A549 (cell line): Measurements from ENCODE around the gene COL15A1. TPM values are rescaled to one million over a fixed set of nuclear protein-coding genes. Genes with fewer than 3 reads are reported as not detected.

ENCODE experiments used
- ATAC-seq, 2 experiments: fragments of 200-7000 bp in 1 of 2; fragments of >200 bp in 1 of 2; cut with Nextera tagmentation in 1 of 2; cut with Tn5 transposase in 1 of 2; 3 replicates each; pipeline versions ENCODE4 v1.8.0 to v1.9.1; 2018 to 2020; ENCODE audit warnings: mild to moderate bottlenecking in 1 of 2, moderate library complexity in 1 of 2
- CTCF ChIA-PET: fragments of 300-600 bp; sonication (Branson Sonifier 250); formaldehyde crosslinking; extraction: SDS; loops from one replicate; lab custom pipeline; 2021; ENCODE audit warnings: antibody characterized with exemption, inconsistent platforms; lab: Yijun Ruan, JAX
- POLR2A ChIA-PET: fragments of 350-600 bp; formaldehyde crosslinking; extraction: SDS; loops from one replicate; lab custom pipeline; 2021; ENCODE audit warnings: antibody characterized with exemption, inconsistent platforms; lab: Yijun Ruan, JAX
- DNase-seq, 2 experiments: peaks; one replicate each; pipeline versions ENCODE4 v3.0.0 to v3.0.0-alpha.2; 2011 to 2016; ENCODE audit warnings: low read depth in 1 of 2, low spot score in 1 of 2
- FAIRE-seq: peaks from 2 replicates; lab custom pipeline; 2011; peaks lifted over from hg19 to GRCh38; lab: Jason Lieb, UNC
- H3K27ac ChIP-seq, 2 experiments: fragments of >200 bp; sonication (Bioruptor Twin); formaldehyde crosslinking; 3 replicates each; pipeline ENCODE4 v1.5.1; 2016 to 2017
- H3K4me1 ChIP-seq: fragments of >200 bp; sonication (Bioruptor Twin); formaldehyde crosslinking; 3 replicates; pipeline ENCODE4 v1.6.1; 2016
- H3K4me2 ChIP-seq: fragments of >200 bp; sonication (Bioruptor Twin); formaldehyde crosslinking; 3 replicates; pipeline ENCODE4 v1.6.1; 2016
- H3K4me3 ChIP-seq: fragments of >200 bp; sonication (Bioruptor Twin); formaldehyde crosslinking; 3 replicates; pipeline ENCODE4 v1.5.1; 2016
- H3K9me3 ChIP-seq: fragments of >200 bp; sonication (Bioruptor Twin); formaldehyde crosslinking; 3 replicates; pipeline ENCODE4 v1.6.1; 2016
- ATOH8 ChIP-seq: fragments of 250-450 bp; sonication (Bioruptor Pico); IDR thresholded peaks from 2 replicates; pipeline ENCODE4 v1.5.0; 2020; ENCODE audit warnings: low read depth, mild to moderate bottlenecking, moderate library complexity
- CBX2 ChIP-seq: fragments of 200-600 bp; sonication (generic); IDR thresholded peaks from 2 replicates; pipeline ENCODE4 v1.6.1; 2016; ENCODE audit warnings: low read depth, mild to moderate bottlenecking, borderline replicate concordance
- CHD2 ChIP-seq: fragments of 150-350 bp; IDR thresholded peaks from 2 replicates; pipeline ENCODE4 v1.6.1; 2014; ENCODE audit warnings: low read length; ENCODE audit not compliant: partially characterized antibody
- CTCF ChIP-seq: fragments of >200 bp; sonication (Bioruptor Twin); formaldehyde crosslinking; IDR thresholded peaks from 3 replicates; pipeline ENCODE4 v1.5.1; 2016
- E2F6 ChIP-seq: IDR thresholded peaks from 2 replicates; pipeline ENCODE4 v1.6.1; 2012; ENCODE audit warnings: low read depth, borderline replicate concordance
- EHF ChIP-seq: fragments of 250-450 bp; sonication (Bioruptor Pico); IDR thresholded peaks from 2 replicates; pipeline ENCODE4 v1.5.0; 2020; ENCODE audit warnings: mild to moderate bottlenecking
- FOSL2 ChIP-seq, 2 experiments: fragments of 450-650 bp in 1 of 2; fragments of >200 bp in 1 of 2; sonication (Bioruptor Twin) in 1 of 2; formaldehyde crosslinking; IDR thresholded peaks; 2 replicates each; pipeline versions ENCODE4 v1.5.0 to v1.6.1; 2016 to 2020; ENCODE audit warnings: mild to moderate bottlenecking in 1 of 2, moderate library complexity in 1 of 2
- KDM5A ChIP-seq: fragments of 200-600 bp; sonication (generic); IDR thresholded peaks from 2 replicates; pipeline ENCODE4 v1.6.1; 2016; ENCODE audit warnings: antibody characterized with exemption, mild to moderate bottlenecking
- MAX ChIP-seq: IDR thresholded peaks from 2 replicates; pipeline ENCODE4 v1.6.1; 2012
- NFE2L2 ChIP-seq: fragments of 150-350 bp; conservative IDR thresholded peaks from 2 replicates; pipeline ENCODE4 v1.6.1; 2014; ENCODE audit warnings: low read length
- NPAS2 ChIP-seq: fragments of 250-450 bp; sonication (Bioruptor Pico); IDR thresholded peaks from 2 replicates; pipeline ENCODE4 v1.8.0; 2022; ENCODE audit warnings: mild to moderate bottlenecking, moderate library complexity, borderline replicate concordance
- POLR2A ChIP-seq: IDR thresholded peaks from 2 replicates; pipeline ENCODE4 v1.6.1; 2012; ENCODE audit warnings: mild to moderate bottlenecking, low read length
- POLR2AphosphoS2 ChIP-seq: conservative IDR thresholded peaks from 2 replicates; pipeline ENCODE4 v1.6.1; 2012; ENCODE audit warnings: low read length, improper control_type of control experiment, inconsistent platforms
- RCOR1 ChIP-seq: fragments of 150-350 bp; IDR thresholded peaks from 2 replicates; pipeline ENCODE4 v1.6.1; 2014; ENCODE audit warnings: antibody characterized with exemption, low read length, low read depth
- REST ChIP-seq: fragments of 200-600 bp; sonication (generic); IDR thresholded peaks from 2 replicates; pipeline ENCODE4 v1.6.1; 2016; ENCODE audit warnings: antibody characterized with exemption, mild to moderate bottlenecking, moderate library complexity
- RFX5 ChIP-seq: fragments of 450-650 bp; IDR thresholded peaks from 2 replicates; pipeline ENCODE4 v1.7.1; 2014; ENCODE audit warnings: antibody characterized with exemption, mild to moderate bottlenecking, moderate library complexity
- TFCP2L1 ChIP-seq: fragments of 250-450 bp; sonication (Bioruptor Pico); IDR thresholded peaks from 2 replicates; pipeline ENCODE4 v1.5.0; 2021; ENCODE audit warnings: mild to moderate bottlenecking
- TP53 ChIP-seq: fragments of 250-450 bp; sonication (Bioruptor Pico); IDR thresholded peaks from 2 replicates; pipeline ENCODE4 v1.5.0; 2021; ENCODE audit warnings: mild to moderate bottlenecking, moderate library complexity
- ZC3H11A ChIP-seq: fragments of 450-650 bp; IDR thresholded peaks from 2 replicates; pipeline ENCODE4 v1.6.1; 2014; ENCODE audit warnings: antibody characterized with exemption, mild to moderate bottlenecking
- ZFP36 ChIP-seq: fragments of 450-650 bp; IDR thresholded peaks from 2 replicates; pipeline ENCODE4 v1.6.1; 2014; ENCODE audit warnings: borderline replicate concordance; ENCODE audit not compliant: partially characterized antibody
- WGBS: methylation state at CpG from one replicate; pipeline ENCODE4 v1.1.6; 2017; ENCODE audit errors: missing lambda C conversion rate; 5-methylcytosine and 5-hydroxymethylcytosine counted together
- polyA plus RNA-seq, 4 experiments: library from polyadenylated mRNA; depleted of rRNA in 3 of 4; stranded (reverse); fragments of >200 nt; fragmentation: RNase III in 1 of 4; extraction: RNeasy Plus Mini Kit Qiagen cat#74134 plus additional on column Dnase treatment in 1 of 4; gene quantifications; 2 replicates in 3 of 4; 3 replicates in 1 of 4; pipeline ENCODE4 v1.2.3, GENCODE V29; 2011 to 2017

COL15A1 gene
- polyA plus RNA-seq, 2 of the 4 experiments (the other 2 are of a cell fraction), result 0.09 to 0.12 TPM

GRCh38 chr9:99055384-99055783, 111.7 kb downstream of the COL15A1 start:
- 75% methylated on average over 1 of the region's 1 CpG for whole genome bisulfite sequencing
- H3K27ac ChIP-seq, result peak overlapping the region in 1 of 2 experiments; percentile 10; a peak in 1 of 6 replicates
- H3K4me2 ChIP-seq, result 0 out of 3 replicates have a peak overlapping the region, but pooled peaks have one; percentile 6
- DNase-seq (peak in 1 of 2 experiments; percentile 16), FAIRE-seq (no peak), ATAC-seq (peak in 1 of 2 experiments; percentile 32; a peak in 3 of 6 replicates)
- no peak for TF ChIP-seq CHD2
- no peak for TF ChIP-seq EHF (CRISPR knock-in tag)
- TF ChIP-seq POLR2AphosphoS2, result no peak
- no peak for TF ChIP-seq TFCP2L1 (CRISPR knock-in tag)
- no peak for TF ChIP-seq E2F6
- no peak for TF ChIP-seq KDM5A
- TF ChIP-seq NFE2L2, result no peak
- no peak for TF ChIP-seq ZFP36
- TF ChIP-seq CTCF, result no peak
- no peak for TF ChIP-seq POLR2A
- no peak for TF ChIP-seq MAX
- no peak for TF ChIP-seq FOSL2 (IDR thresholded peaks at IDR 0.05)
- TF ChIP-seq FOSL2 (CRISPR knock-in tag; IDR thresholded peaks at IDR 0.05), result no peak
- no peak for TF ChIP-seq ATOH8 (CRISPR knock-in tag)
- no peak for TF ChIP-seq NPAS2
- TF ChIP-seq RFX5, result no peak
- TF ChIP-seq TP53 (CRISPR knock-in tag), result no peak
- TF ChIP-seq ZC3H11A, result no peak
- TF ChIP-seq CBX2, result no peak
- TF ChIP-seq RCOR1, result no peak
- no peak for TF ChIP-seq REST
- no peak overlapping the region for H3K4me3 ChIP-seq
- ChIA-PET CTCF (interaction anchor here (0.8 to 2.5 kb wide), 8 partner anchors 8 to 691 kb away, joined by 3 to 6 read pairs (median 3); partner anchors contain the start of gene TGFBR1), POLR2A (interaction anchor here (0.6 to 1.1 kb wide), 2 partner anchors 31 to 49 kb away, joined by 3 to 11 read pairs; partner anchors contain the start of gene TGFBR1)
- H3K4me1 ChIP-seq, result peaks cover 16% of the 10 kb centered on the region
- H3K9me3 ChIP-seq, result no peaks in the 10 kb centered on the region

- DNase-seq (no peak), ATAC-seq (no peak), FAIRE-seq (no peak)
- no peak overlapping the region for H3K4me2 ChIP-seq
- no peak overlapping the region for H3K4me3 ChIP-seq
- H3K4me1 ChIP-seq, result 0 out of 3 replicates have a peak, but pooled peaks cover 8% of the 10 kb centered on the region
- POLR2A ChIA-PET, result interaction anchor here (0.6 kb wide), 1 partner anchor 32 kb away, joined by 11 read pairs; no protein-coding TSS in a partner anchor
- no peaks in the 10 kb centered on the region for H3K9me3 ChIP-seq
- H3K27ac ChIP-seq, result no peak overlapping the region
- 36% methylated on average over 6 of the region's 6 CpGs for WGBS
- TF ChIP-seq TFCP2L1 (CRISPR knock-in tag) (no peak), TP53 (CRISPR knock-in tag) (no peak)
- CTCF ChIA-PET, result interaction anchor here (0.8 to 2.5 kb wide), 3 partner anchors 12 to 692 kb away, joined by 3 to 6 read pairs (median 3); no protein-coding TSS in a partner anchor
Observed at GRCh38 chr9:99056186-99056585, 112.5 kb downstream of the COL15A1 start.
